ENCODE measurements around the gene ACTC1. TPM values are rescaled to one million over a fixed set of nuclear protein-coding genes. Genes with fewer than 3 reads are reported as not detected.

ACTC1 gene
- polyA plus RNA-seq (2011; rRNA removed) (0.46 and 0.48 TPM in 2 replicates), polyA minus RNA-seq (2011; rRNA and poly(A)+ RNA removed) (0.51 and 0.74 TPM in 2 replicates)

GRCh38 chr15:34795267-34796081, at the start of gene ACTC1:
Gene ACTC1, minus strand, starts transcription at chr15:34795549. Its CDS starts 741 bp downstream, at chr15:34794808.
- H3K9me3 ChIP-seq (ENCODE audit: control insufficient read depth, insufficient read depth, low read length): peaks cover 3% of the 10 kb centered on the region; the same call in 1 of the 2 replicates
- peaks cover 3% of the 10 kb centered on the region for H3K27me3 ChIP-seq (ENCODE audit: control insufficient read depth, insufficient read depth, low read length)
- TF ChIP-seq, protein P1, sequence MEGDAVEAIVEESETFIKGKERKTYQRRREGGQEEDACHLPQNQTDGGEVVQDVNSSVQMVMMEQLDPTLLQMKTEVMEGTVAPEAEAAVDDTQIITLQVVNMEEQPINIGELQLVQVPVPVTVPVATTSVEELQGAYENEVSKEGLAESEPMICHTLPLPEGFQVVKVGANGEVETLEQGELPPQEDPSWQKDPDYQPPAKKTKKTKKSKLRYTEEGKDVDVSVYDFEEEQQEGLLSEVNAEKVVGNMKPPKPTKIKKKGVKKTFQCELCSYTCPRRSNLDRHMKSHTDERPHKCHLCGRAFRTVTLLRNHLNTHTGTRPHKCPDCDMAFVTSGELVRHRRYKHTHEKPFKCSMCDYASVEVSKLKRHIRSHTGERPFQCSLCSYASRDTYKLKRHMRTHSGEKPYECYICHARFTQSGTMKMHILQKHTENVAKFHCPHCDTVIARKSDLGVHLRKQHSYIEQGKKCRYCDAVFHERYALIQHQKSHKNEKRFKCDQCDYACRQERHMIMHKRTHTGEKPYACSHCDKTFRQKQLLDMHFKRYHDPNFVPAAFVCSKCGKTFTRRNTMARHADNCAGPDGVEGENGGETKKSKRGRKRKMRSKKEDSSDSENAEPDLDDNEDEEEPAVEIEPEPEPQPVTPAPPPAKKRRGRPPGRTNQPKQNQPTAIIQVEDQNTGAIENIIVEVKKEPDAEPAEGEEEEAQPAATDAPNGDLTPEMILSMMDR (IDR thresholded peaks at IDR 0.05; ENCODE audit: low read depth, low read length): no peak
- DNase-seq (ENCODE audit: low read depth, low spot score): no peak
- H3K27ac ChIP-seq (ENCODE audit: low read depth, low read length): no peak within 1 kb of the TSS
- H3K4me3 ChIP-seq (ENCODE audit: low read depth, low read length): peak within 1 kb of the TSS; percentile 47
- ChIA-PET CTCF (interaction anchor here (0.6 kb wide), 2 partner anchors 10 to 126 kb away, joined by 3 read pairs; no protein-coding TSS in a partner anchor), POLR2A (interaction anchor here (0.6 kb wide), 1 partner anchor 100 kb away, joined by 3 read pairs; no protein-coding TSS in a partner anchor)

DNA sequence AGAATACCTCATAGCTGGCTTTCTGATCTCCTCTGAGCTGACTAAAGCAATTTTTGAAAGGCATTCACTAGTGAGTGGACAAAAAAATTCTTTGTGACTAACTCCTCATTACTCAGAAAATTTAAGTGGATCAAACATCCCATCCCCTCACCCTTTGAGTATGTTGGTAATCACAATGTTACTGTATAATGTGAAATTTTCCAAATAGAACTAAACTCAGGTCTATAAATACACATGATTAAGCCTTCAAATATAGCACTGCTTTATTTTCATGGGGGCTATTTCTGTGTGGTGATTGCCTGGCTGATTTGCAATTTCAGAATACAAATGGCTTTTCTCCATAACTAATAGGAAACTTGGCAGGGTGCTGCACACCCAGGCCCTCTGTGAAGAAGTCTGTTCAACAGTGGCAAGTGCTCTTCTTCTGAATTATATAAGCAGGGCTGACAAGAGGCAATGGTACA, 45.9 kb upstream of the ACTC1 start:
- TF ChIP-seq, protein P1 (IDR thresholded peaks at IDR 0.05; ENCODE audit: low read depth, low read length): no peak
- no peak overlapping the region for H3K27ac ChIP-seq (ENCODE audit: low read depth, low read length)
- CTCF ChIA-PET: no interaction called here

DNA sequence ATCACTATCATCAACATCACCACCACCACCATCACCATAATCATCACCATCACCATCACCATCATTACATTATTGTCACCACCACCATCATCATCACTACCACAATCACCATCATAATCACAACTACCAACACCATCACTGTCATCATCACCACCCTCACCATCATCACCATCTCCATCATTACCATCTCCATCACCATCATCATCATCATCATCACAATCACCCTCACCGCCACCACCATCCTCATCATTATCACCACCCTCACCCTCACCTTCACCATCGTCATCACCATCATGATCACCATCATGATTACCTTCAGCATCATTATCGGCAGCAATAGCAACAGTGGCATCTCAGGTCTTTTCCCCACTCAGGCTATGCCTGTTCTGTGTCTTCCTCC, 42.9 kb upstream of the ACTC1 start:
- H3K9me3 ChIP-seq (ENCODE audit: control insufficient read depth, insufficient read depth, low read length): no peaks in the 10 kb centered on the region
- no peak overlapping the region for H3K4me3 ChIP-seq (ENCODE audit: low read depth, low read length)
- no peaks in the 10 kb centered on the region for H3K27me3 ChIP-seq (ENCODE audit: control insufficient read depth, insufficient read depth, low read length)
- POLR2A ChIA-PET: no interaction called here
- TF ChIP-seq, protein P1 (IDR thresholded peaks at IDR 0.05; ENCODE audit: low read depth, low read length): no peak
- no peak for DNase-seq (ENCODE audit: low read depth, low spot score)
- CTCF ChIA-PET: no interaction called here
- H3K27ac ChIP-seq (ENCODE audit: low read depth, low read length): no peak overlapping the region

More for the DNA sequence above, 45.9 kb upstream of the ACTC1 start:
- no peaks in the 10 kb centered on the region for H3K9me3 ChIP-seq (ENCODE audit: control insufficient read depth, insufficient read depth, low read length)
- H3K4me3 ChIP-seq (ENCODE audit: low read depth, low read length): no peak overlapping the region
- H3K27me3 ChIP-seq (ENCODE audit: control insufficient read depth, insufficient read depth, low read length): no peaks in the 10 kb centered on the region
- DNase-seq (ENCODE audit: low read depth, low spot score): no peak
- POLR2A ChIA-PET: no interaction called here

DNA sequence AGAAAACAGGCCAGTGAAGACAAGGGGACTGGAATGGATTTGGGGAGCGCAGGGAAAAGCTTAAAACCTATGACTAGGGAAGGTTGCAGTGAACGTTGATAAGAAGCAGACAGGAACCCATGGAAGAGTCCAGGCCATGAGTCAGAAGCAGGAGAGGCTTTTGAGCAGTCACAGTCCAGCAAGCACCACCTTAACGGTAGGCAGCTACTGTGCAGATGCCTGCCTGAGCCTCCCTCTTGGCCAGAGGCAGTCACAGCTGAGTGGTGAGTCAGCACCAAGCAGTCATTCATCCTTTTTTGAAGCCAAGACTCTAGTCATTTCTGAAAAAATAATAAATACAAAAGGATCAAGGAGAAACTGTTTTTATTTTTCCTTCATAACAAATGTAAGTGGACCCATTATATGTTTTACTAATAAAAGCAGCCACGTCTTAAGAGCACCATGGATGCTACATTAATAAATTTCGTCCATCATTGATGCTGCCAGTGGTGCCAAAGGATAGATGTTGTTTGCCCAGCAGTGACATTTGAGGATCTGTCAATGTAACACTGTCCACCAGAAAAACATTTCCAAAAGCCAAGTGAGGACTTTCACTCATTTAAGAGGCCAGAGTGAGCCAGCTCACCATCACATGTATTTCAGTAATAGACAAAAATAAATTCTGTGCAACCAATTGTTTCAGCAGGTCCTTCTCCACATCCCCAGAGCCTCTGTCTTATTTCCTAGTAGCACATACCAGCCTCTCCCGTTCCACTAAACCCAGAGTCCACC, 42.1 kb upstream of the ACTC1 start:
- TF ChIP-seq, protein P1 (IDR thresholded peaks at IDR 0.05; ENCODE audit: low read depth, low read length): no peak
- Histone ChIP-seq H3K27ac (ENCODE audit: low read depth, low read length) (no peak overlapping the region), H3K4me3 (ENCODE audit: low read depth, low read length) (no peak overlapping the region), H3K9me3 (ENCODE audit: control insufficient read depth, insufficient read depth, low read length) (no peaks in the 10 kb centered on the region), H3K27me3 (ENCODE audit: control insufficient read depth, insufficient read depth, low read length) (no peaks in the 10 kb centered on the region)
- CTCF ChIA-PET: interaction anchor here (0.8 to 1.3 kb wide), 2 partner anchors 10 to 15 kb away, joined by 3 read pairs; no protein-coding TSS in a partner anchor
- POLR2A ChIA-PET: interaction anchor here (1.4 kb wide), 1 partner anchor 27 kb away, joined by 4 read pairs; no protein-coding TSS in a partner anchor
- peak; percentile 68 for DNase-seq (ENCODE audit: low read depth, low spot score)

Measured in AG04450 (cell line).